ENCODE measurements around the gene IL12RB1.
"Not testable (repeated sequence)": the region's sequence is repeated elsewhere in the genome, so short reads cannot be mapped to it uniquely, and the experiment has no call there.

The IL12RB1 gene

DNA sequence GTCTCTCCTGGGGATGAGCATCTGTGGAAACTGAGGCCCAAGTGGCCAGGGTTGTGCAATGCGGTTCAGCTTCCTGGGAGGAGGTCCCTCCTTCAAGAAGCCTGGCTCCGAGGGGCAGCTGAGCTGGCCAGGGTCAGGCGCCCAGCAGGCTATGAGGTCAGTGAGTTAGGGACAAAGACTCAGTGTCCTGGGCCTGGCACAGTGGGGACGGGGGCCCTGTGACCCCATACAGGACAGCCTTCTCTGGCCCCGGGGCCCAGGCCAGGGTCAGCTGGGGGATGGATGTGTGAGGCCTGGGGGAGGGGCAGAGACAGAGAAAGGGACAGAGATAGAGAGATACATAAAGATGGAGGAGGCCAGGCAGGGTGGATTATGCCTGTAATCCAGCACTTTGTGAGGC is 3.0 kb upstream of the IL12RB1 start:
- H3K4me3 ChIP-seq (ENCODE audit: low read length), result no peak overlapping the region
- no peak for DNase-seq (ENCODE audit: low read depth)

GRCh38 chr19:18089096-18089541 is 2.4 kb upstream of the IL12RB1 start:
- not testable (repeated sequence) for H3K4me3 ChIP-seq (ENCODE audit: low read length); DNase-seq (ENCODE audit: low read depth)

More for the DNA sequence above, 3.0 kb upstream of the IL12RB1 start:
- TF ChIP-seq, protein P1, sequence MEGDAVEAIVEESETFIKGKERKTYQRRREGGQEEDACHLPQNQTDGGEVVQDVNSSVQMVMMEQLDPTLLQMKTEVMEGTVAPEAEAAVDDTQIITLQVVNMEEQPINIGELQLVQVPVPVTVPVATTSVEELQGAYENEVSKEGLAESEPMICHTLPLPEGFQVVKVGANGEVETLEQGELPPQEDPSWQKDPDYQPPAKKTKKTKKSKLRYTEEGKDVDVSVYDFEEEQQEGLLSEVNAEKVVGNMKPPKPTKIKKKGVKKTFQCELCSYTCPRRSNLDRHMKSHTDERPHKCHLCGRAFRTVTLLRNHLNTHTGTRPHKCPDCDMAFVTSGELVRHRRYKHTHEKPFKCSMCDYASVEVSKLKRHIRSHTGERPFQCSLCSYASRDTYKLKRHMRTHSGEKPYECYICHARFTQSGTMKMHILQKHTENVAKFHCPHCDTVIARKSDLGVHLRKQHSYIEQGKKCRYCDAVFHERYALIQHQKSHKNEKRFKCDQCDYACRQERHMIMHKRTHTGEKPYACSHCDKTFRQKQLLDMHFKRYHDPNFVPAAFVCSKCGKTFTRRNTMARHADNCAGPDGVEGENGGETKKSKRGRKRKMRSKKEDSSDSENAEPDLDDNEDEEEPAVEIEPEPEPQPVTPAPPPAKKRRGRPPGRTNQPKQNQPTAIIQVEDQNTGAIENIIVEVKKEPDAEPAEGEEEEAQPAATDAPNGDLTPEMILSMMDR (conservative IDR thresholded peaks at IDR 0.05; ENCODE audit: low read length), result no peak

- TF ChIP-seq, protein P1 (conservative IDR thresholded peaks at IDR 0.05; ENCODE audit: low read length), result no peak
- H3K4me3 ChIP-seq (ENCODE audit: low read length), result no peak overlapping the region
- no peak for DNase-seq (ENCODE audit: low read depth)
Measured at GRCh38 chr19:18085702-18086457, 854 bp downstream of the IL12RB1 start.

DNA sequence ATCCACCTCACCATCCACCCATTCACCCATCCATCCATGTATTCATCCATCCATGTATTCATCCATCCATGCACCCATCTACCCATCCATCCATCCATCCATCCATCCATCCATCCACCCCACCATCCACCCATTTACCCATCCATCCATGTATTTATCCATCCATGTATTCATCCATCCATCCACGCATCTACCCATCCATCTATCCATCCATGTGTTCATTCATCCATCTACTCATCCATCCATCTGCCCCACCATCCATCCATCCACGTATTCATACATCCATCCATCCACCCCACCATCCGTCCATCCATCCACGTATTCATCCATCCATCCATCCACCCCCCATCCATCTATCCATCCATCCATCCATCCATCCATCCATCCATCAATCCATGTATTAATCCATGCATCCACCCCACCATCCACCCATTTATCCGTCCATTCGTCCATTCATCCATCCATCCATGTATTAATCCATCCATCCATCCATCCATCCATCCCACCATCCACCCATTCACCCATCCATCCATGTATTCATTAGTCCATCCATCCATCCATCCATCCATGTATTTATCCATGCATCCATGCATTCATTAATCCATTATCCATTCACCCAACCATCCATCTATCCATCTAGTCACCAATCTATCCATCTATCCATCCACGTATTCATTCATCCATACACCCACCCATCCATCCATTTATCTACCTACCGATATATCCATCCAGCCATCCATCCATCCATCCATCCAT is 2.6 kb downstream of the IL12RB1 start:
- no peak overlapping the region for H3K4me3 ChIP-seq (ENCODE audit: low read length)
- no peak for DNase-seq (ENCODE audit: low read depth)
- TF ChIP-seq, protein P1 (conservative IDR thresholded peaks at IDR 0.05; ENCODE audit: low read length), result no peak

GRCh38 chr19:18074192-18074591 is 12.5 kb downstream of the IL12RB1 start:
- no peak overlapping the region for H3K4me3 ChIP-seq (ENCODE audit: low read length)
- TF ChIP-seq, protein P1 (conservative IDR thresholded peaks at IDR 0.05; ENCODE audit: low read length), result no peak
- DNase-seq (ENCODE audit: low read depth), result no peak

- TF ChIP-seq, protein P1 (conservative IDR thresholded peaks at IDR 0.05; ENCODE audit: low read length), result no peak
Measured at GRCh38 chr19:18073197-18073596, 13.5 kb downstream of the IL12RB1 start.

GRCh38 chr19:18072335-18072734 is 14.4 kb downstream of the IL12RB1 start:
- H3K4me3 ChIP-seq (ENCODE audit: low read length), result no peak overlapping the region
- TF ChIP-seq, protein P1 (conservative IDR thresholded peaks at IDR 0.05; ENCODE audit: low read length), result no peak
- DNase-seq (ENCODE audit: low read depth), result no peak

More at GRCh38 chr19:18073197-18073596, 13.5 kb downstream of the IL12RB1 start:
- H3K4me3 ChIP-seq (ENCODE audit: low read length), result no peak overlapping the region
- DNase-seq (ENCODE audit: low read depth), result no peak
